ENCODE data around the gene ZNF784.
A peak's percentile ranks its signal among the peaks of the same experiment; 100 is the strongest.
"Not testable (repeated sequence)": the region's sequence is repeated elsewhere in the genome, so short reads cannot be mapped to it uniquely, and the experiment has no call there.

Gene ZNF784

GRCh38 chr19:55599842-55600661, 24.3 kb downstream of the ZNF784 start, which contains the start of gene ZNF524:
Gene ZNF524 (plus strand): TSS chr19:55600288. CDS start chr19:55602113, 1,825 bp downstream.
- DNase-seq, result peak; percentile 83

- DNase-seq, result peak; percentile 98
These were observed 24.9 kb downstream of the ZNF784 start, which contains the start of gene FIZ1 for GRCh38 chr19:55599468-55599841. Gene FIZ1 (minus strand): TSS chr19:55599517. CDS start chr19:55597865, 1,652 bp downstream.

- DNase-seq, result peak; percentile 93
These were observed 25.5 kb downstream of the ZNF784 start for GRCh38 chr19:55598719-55599467.

- DNase-seq, result no peak
These were observed 26.3 kb downstream of the ZNF784 start for GRCh38 chr19:55598034-55598433.

GRCh38 chr19:55597501-55597921, 26.9 kb downstream of the ZNF784 start:
- DNase-seq, result no peak

GRCh38 chr19:55596304-55596703, 28.1 kb downstream of the ZNF784 start:
- DNase-seq, result no peak

GRCh38 chr19:55594996-55595545, 29.3 kb downstream of the ZNF784 start:
- DNase-seq, result no peak

DNA sequence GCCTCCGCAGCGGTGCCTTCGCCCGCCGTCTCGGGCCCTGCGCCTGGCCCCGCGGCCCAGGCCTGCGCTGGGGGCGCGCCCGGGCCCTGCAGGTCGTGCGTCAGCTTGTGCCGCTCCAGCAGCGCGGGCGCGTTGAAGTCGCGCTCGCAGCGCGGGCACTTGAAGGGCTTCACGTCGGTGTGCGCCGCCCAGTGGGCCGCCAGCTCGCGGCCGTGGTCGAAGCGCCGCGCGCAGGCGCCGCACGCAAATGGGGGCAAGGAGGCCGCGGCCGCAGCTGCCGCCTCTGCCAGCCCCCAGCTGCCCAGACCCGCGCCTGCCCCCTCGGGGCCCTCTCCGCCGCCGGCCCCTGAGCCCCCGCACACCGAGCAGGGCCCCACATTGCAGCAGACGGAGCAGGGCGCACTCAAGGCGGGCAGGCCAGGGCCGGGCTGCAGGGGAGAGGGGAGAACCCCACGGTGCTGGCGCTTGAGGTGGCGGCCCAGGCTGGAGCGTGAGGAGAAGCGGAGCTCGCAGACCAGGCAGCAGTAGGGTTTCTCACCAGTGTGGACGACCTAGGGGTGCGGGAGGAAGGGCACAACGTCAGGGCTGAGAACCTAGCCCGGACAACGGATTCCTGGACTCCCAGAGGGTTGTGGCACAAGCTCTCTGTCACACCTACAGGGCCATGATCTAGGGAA, 31.1 kb downstream of the ZNF784 start:
- DNase-seq, result no peak

DNA sequence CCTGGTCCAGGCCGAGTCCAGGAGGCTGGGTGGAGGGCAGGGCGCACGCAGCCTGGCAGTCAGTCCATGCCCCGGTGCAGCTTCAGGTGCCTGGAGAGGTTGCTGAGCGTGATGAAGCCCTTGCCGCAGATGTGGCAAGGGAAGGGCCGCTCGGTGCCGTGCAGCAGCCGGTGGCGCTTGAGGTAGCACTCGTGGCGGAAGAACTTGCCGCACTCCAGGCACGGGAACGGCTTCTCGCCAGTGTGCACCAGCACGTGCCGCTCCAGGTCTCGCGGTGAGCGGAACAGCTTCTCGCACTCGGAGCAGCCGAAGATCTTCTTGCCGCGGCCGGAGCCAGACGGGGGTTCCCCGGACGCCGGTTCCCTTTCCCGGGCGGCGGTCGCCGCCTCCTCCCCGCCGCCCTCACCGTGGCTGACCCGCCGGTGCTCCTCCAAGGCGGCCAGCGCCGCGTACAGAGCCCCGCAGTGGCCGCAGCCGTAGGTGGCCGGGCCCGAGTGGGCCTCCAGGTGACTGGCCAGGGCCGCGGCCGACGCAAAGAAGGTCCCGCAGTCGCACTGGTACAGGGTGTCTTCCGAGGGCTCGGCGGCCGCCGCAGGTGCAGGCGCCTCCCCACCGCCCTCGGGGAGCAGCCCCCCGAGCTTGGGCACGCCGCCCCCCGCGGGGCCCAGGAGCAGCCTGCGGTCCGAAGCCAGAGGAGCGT, 31.8 kb downstream of the ZNF784 start:
- no peak for DNase-seq

- DNase-seq, result no peak
These were observed 32.8 kb downstream of the ZNF784 start for GRCh38 chr19:55591555-55591954.

DNA sequence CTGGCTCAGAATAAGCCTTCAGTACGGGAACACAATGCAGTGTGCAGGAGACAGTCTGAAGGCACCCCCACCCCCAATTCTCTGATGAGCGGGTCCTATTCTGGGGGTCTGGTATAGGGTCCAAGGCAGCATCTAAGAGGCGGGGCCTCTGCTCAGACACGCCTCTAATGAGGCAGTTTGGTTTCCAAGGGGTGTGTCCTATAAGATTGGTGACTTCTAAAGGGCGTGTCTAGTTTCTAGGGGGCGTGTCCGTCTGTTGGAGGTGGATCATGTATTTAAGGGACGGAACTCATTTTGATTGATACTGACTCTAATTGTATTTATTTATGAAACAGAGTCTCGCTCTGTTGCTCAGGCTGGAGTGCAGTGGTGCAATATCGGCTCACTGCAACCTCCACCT, 33.7 kb downstream of the ZNF784 start:
- no peak for DNase-seq

DNA sequence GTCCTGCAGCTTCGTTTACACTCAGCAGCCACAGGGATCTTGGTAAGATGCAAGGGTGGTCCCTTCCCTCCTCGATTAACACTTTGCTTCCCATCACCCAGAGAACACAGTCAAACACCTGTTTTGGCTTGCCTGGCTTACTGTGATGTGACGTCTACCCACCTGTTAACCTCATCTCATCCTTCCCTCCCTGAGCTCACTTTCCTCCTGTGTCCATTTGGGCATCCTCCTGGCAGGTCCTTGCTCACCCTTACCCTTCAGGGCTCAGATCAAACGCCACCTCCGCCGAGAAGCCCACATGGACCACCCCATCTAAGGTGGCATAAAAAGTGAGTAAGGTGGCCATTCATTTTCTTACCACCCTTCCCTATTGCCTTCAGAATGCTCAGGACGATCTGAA, 34.3 kb downstream of the ZNF784 start:
- no peak for DNase-seq

DNA sequence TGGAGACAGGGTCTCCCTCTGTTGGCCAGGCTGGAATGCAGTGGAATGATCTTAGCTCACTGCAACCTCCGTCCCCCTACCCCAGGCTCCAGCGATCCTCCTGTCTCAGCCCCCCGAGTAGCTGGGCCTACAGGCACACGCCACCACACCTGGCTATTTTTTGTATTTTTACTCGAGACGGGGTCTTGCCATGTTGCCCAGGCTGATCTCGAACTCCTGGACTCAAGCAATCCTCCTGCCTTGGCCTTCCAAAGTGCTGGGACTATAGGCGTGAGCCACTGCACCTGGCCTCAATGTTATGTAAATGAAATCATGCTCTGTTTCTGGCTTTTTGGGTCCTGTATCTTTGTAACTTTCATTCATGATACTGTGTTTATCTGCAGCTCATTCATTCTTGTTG, 35.6 kb downstream of the ZNF784 start:
- no peak for DNase-seq

DNA sequence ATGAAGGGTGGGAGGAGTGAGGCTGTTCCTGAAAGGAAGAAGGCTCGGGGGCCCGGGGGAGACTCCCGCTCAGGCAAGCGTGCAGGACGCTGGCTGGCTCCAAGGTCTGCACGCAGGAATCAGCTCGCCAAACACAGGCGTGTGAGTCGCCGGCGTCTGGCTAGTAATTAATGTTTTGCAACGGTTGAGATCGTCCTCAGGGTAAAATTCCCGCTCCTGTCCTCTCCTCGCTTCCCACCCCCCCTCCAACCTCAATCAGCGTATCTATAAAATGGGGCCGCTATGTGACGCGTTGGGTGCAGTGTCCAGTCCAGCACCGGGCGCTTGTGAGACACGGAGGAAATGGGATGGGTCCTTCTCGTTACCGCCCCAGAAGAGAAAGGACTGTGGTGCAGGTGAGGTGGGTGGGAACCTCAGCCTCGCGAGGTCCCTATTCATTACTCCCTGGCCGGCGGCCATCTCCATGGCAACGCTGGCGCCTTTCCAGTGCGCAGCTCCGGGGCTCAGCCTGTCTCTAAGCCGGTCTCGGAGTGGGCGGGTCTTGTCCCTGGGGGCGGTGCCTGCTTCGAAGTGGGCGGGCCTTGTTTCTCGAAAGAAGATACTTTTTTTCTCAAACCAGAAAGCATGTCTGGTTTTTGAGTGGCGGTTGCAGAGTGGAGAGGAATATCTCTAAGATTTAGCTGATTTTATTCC, 37.2 kb downstream of the ZNF784 start:
- peak; percentile 94 for DNase-seq

DNA sequence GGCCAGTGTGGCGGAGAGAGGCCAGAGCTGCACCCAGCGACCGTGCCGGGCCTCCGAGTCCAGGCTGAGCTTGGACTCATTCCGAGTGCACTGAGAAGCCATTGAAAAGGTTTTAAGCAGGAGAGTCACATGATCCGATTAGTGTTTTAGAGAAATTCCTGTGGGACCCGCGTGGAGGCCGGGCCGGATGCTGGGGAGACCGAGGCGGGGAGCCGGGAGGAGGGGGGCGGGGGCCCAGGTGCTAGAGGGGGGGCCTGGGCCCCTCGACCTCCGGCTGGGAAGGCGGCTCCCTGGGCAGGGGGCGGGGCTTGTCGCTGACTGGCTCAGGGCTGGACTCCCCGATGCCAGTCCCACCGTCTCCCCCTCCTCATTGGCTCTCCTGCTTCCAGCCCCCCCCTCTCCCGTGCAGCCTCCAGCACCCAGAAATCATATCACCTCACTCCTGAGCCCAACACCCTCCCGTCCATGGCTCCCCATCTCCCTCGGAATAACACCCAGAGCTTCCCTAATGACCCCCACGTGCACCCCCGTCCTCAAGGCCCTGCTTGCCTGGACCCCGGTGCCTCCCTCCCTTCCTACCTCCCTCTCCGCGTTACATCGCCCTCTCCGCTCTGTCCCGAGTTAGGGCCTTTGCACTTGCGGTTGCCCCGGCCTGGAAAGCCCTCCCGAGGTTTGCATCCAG, 38.6 kb downstream of the ZNF784 start:
- DNase-seq, result peak; percentile 58

DNA sequence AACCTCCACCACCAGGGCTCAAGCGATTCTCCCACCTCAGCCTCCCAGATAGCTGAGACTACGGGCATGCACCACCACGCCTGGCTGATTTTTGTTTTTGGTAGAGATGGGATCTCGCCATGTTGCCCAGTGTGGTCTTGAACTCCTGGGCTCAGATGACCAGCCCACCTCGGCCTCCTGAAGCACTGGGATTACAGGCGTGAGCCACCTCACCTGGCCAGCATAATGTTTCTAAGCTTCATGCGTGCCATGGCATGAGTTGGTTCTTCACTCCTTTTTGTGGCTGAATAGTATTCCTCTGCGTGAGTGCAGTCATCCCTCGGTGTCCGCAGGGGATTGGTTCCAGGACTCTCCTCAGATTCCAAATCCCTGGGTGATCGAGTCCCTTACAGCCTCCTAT, 39.5 kb downstream of the ZNF784 start:
- DNase-seq, result no peak

DNA sequence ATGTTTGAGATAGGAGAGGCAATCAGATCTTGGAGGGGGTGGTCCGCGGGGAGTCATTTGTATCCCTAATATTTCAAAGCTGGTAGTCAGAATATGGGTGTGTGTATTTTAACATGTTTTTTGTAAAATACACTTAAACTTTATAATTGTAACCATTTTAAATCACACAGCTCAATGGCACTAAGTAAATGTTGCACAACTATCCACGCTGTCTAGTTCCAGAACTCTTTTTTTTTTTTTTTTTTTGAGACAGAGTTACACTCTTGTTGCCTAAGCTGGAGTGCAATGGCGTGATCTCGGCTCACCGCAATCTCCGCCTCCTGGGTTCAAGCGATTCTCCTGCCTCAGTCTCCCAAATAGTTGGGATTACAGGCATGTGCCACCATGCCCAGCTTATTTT, 40.5 kb downstream of the ZNF784 start:
- not testable (repeated sequence) for DNase-seq

DNA sequence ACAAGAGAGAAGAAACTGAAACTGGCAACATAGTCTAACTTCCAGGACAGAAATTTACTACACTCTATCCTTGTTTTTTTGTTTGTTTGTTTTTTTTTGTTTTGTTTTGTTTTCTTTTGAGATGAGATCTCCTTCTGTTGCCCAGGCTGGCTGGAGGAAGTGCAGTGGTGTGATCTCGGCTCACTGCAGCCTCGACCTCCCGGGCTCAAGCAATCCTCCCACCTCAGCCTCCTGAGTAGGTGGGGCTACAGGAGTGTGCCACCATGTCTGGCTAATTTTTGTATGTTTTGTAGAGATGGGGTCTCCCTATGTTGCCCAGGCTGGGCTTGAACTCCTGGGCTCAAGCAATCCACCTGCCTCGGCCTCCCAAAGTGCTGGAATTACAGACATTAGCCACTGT, 42.1 kb downstream of the ZNF784 start:
- DNase-seq, result not testable (repeated sequence)

- no peak for DNase-seq
These were observed 42.5 kb downstream of the ZNF784 start for GRCh38 chr19:55581823-55582223.

- no peak for DNase-seq
These were observed 43.1 kb downstream of the ZNF784 start for GRCh38 chr19:55581145-55581822.
